ENCODE measurements around the gene ATG9A. TPM values are rescaled to one million over a fixed set of nuclear protein-coding genes. Genes with fewer than 3 reads are reported as not detected.

The ATG9A gene
- total and polyA plus RNA-seq, 9 of the 15 experiments (the other 6 are each of a cell fraction or from before 2014, with no cell fraction given) = 0.25 to 65.6 (median 23.4) TPM

- FAIRE-seq (peak; percentile 40), ATAC-seq (no peak), DNase-seq (ENCODE audit: extremely low read depth in 1 of 4, low spot score in 3 of 4) (peak in 1 of 4 experiments; percentile 19)
- 64% methylated on average over 4 of the region's 7 CpGs for WGBS (ENCODE audit: insufficient coverage, low coverage, missing lambda C conversion rate)
- Histone ChIP-seq H3K4me1 (replicated peaks in 1 of 2; ENCODE audit: control insufficient read depth in 2 of 2, insufficient read depth in 2 of 2, low read length in 2 of 2) (peaks cover 31 to 60% of the 10 kb centered on the region in 2 experiments; a peak in 4 of 5 replicates), H3K4me3 (no peak overlapping the region), H3K27ac (ENCODE audit: extremely low read depth, low read depth, low read length) (peak overlapping the region; percentile 31; the same call in 1 of the 3 replicates), H3K79me2 (ENCODE audit: control insufficient read depth, insufficient read depth, low read length) (peaks cover 40% of the 10 kb centered on the region), H3K36me3 (ENCODE audit: control insufficient read depth, insufficient read depth, low read length) (peaks cover 57% of the 10 kb centered on the region), H3K9ac (ENCODE audit: insufficient read depth in 1 of 2, low read depth in 2 of 2, low read length in 2 of 2) (peak overlapping the region in 1 of 2 experiments; percentile 77; a peak in 2 of 4 replicates), H2AFZ (ENCODE audit: low read depth, low read length) (no peak overlapping the region), H3K27me3 (ENCODE audit: control insufficient read depth in 2 of 2, insufficient read depth in 2 of 2, low read length in 2 of 2) (0 out of 5 replicates have a peak, but pooled peaks cover 0 to 2% of the 10 kb centered on the region in 2 experiments), H3K9me1 (ENCODE audit: control insufficient read depth, insufficient read depth, low read length) (no peaks in the 10 kb centered on the region), H3K4me2 (ENCODE audit: insufficient read depth, low read length) (peak overlapping the region; percentile 33), H4K20me1 (replicated peaks; ENCODE audit: control insufficient read depth, insufficient read depth, low read length) (0 out of 2 replicates have a peak, but pooled peaks cover 3% of the 10 kb centered on the region), H3K9me3 (replicated peaks; ENCODE audit: control insufficient read depth, insufficient read depth, low read depth, low read length) (no peaks in the 10 kb centered on the region)
- POLR2A ChIA-PET = interaction anchor here (0.5 to 3.4 kb wide), 11 partner anchors 9 to 181 kb away, joined by 3 to 22 read pairs (median 4); partner anchors contain the start of genes ABCB6, ANKZF1, ATG9A and DNAJB2
- in situ Hi-C loops (cut with MboI) = no loop called here
- BruUV-seq (replicated peaks) = no TSS peak
- intact Hi-C loops (cut with micrococcal nuclease) = no loop called here
- CTCF ChIA-PET (ENCODE audit: low intra/inter-chr PET ratio) = no interaction called here
- TF ChIP-seq, protein P1, sequence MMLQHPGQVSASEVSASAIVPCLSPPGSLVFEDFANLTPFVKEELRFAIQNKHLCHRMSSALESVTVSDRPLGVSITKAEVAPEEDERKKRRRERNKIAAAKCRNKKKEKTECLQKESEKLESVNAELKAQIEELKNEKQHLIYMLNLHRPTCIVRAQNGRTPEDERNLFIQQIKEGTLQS (IDR thresholded peaks at IDR 0.05) = peak; percentile 42; the same call in 1 of the 2 replicates
- TF ChIP-seq, protein P1 (CRISPR knock-in tag; conservative IDR thresholded peaks at IDR 0.05) = no peak
- TF ChIP-seq, protein P2, sequence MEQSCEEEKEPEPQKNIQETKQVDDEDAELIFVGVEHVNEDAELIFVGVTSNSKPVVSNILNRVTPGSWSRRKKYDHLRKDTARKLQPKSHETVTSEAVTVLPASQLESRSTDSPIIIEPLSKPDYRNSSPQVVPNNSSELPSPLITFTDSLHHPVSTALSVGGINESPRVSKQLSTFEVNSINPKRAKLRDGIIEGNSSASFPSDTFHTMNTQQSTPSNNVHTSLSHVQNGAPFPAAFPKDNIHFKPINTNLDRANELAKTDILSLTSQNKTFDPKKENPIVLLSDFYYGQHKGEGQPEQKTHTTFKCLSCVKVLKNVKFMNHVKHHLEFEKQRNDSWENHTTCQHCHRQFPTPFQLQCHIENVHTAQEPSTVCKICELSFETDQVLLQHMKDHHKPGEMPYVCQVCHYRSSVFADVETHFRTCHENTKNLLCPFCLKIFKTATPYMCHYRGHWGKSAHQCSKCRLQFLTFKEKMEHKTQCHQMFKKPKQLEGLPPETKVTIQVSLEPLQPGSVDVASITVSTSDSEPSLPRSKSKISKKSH (CRISPR knock-in tag; IDR thresholded peaks at IDR 0.05) = no peak
- TF ChIP-seq ZNF282 (CRISPR knock-in tag; IDR thresholded peaks at IDR 0.05) (no peak), CREM (IDR thresholded peaks at IDR 0.05; ENCODE audit: low read depth) (peak; percentile 64; the same call in 1 of the 2 replicates), REST (IDR thresholded peaks at IDR 0.05; ENCODE audit: borderline replicate concordance) (no peak), REST (CRISPR knock-in tag; IDR thresholded peaks at IDR 0.05; ENCODE audit: low read depth) (no peak), ZBTB34 (CRISPR knock-in tag; IDR thresholded peaks at IDR 0.05) (no peak)
Observed at GRCh38 chr2:219249203-219249980, 20.0 kb upstream of the ATG9A start.
